Fibroblast of skin of abdomen (primary cell): Measurements from ENCODE around the gene NCR2.

ENCODE experiments used
- DNase-seq: peaks from one replicate; pipeline ENCODE4 v3.0.0-alpha.2; 2013

Gene NCR2

GRCh38 chr6:41331401-41332150, 3.8 kb upstream of the NCR2 start:
- DNase-seq, result no peak

GRCh38 chr6:41332241-41332640, 3.2 kb upstream of the NCR2 start:
- DNase-seq, result no peak

- no peak for DNase-seq
These were observed 2.3 kb upstream of the NCR2 start for GRCh38 chr6:41332842-41333736.

- no peak for DNase-seq
These were observed 847 bp upstream of the NCR2 start for GRCh38 chr6:41334482-41335040.

- DNase-seq, result no peak
These were observed 535 bp downstream of the NCR2 start for GRCh38 chr6:41335943-41336342.

GRCh38 chr6:41336824-41337223, 1.4 kb downstream of the NCR2 start:
- no peak for DNase-seq

GRCh38 chr6:41337709-41338108, 2.3 kb downstream of the NCR2 start:
- DNase-seq, result no peak

GRCh38 chr6:41338659-41339058, 3.3 kb downstream of the NCR2 start:
- DNase-seq, result no peak

- DNase-seq, result no peak
These were observed 6.2 kb downstream of the NCR2 start for GRCh38 chr6:41341580-41341979.

- no peak for DNase-seq
These were observed 6.8 kb downstream of the NCR2 start for GRCh38 chr6:41342241-41342640.

- no peak for DNase-seq
These were observed 8.3 kb downstream of the NCR2 start for GRCh38 chr6:41343641-41344187.

GRCh38 chr6:41344876-41345275, 9.5 kb downstream of the NCR2 start:
- no peak for DNase-seq

- no peak for DNase-seq
These were observed 10.5 kb downstream of the NCR2 start for GRCh38 chr6:41345901-41346300.

- DNase-seq, result no peak
These were observed 11.0 kb downstream of the NCR2 start for GRCh38 chr6:41346441-41346840.

GRCh38 chr6:41347378-41348050, 12.1 kb downstream of the NCR2 start:
- no peak for DNase-seq

GRCh38 chr6:41348934-41349333, 13.5 kb downstream of the NCR2 start:
- DNase-seq, result no peak

GRCh38 chr6:41352396-41352795, 17.0 kb downstream of the NCR2 start:
- no peak for DNase-seq

GRCh38 chr6:41352907-41353306, 17.5 kb downstream of the NCR2 start:
- no peak for DNase-seq

- DNase-seq, result no peak
These were observed 17.9 kb downstream of the NCR2 start for GRCh38 chr6:41353333-41353732.

GRCh38 chr6:41355952-41356351, 20.5 kb downstream of the NCR2 start:
- DNase-seq, result no peak

GRCh38 chr6:41356825-41357224, 21.4 kb downstream of the NCR2 start:
- DNase-seq, result no peak

GRCh38 chr6:41358503-41358902, 23.1 kb downstream of the NCR2 start:
- no peak for DNase-seq
